Midbrain (tissue), 1 donor: ENCODE data around the gene HBE1.
"Not testable (repeated sequence)": the region's sequence is repeated elsewhere in the genome, so short reads cannot be mapped to it uniquely, and the experiment has no call there.

Experiments used
- DNase-seq: peaks from one replicate; lab custom pipeline; 2025; lab: John Stamatoyannopoulos, UW

The HBE1 gene

GRCh38 chr11:5269715-5270147, at the start of gene HBE1:
HBE1 (minus strand) TSS chr11:5269945; CDS start chr11:5269890, 55 bp downstream.
- DNase-seq: no peak

- DNase-seq: no peak
Measured at GRCh38 chr11:5317292-5317691, 47.5 kb upstream of the HBE1 start.

GRCh38 chr11:5313326-5314023, 43.7 kb upstream of the HBE1 start:
- not testable (repeated sequence) for DNase-seq

GRCh38 chr11:5310423-5310822, 40.7 kb upstream of the HBE1 start:
- DNase-seq: no peak

- no peak for DNase-seq
Measured at GRCh38 chr11:5307256-5308019, 37.7 kb upstream of the HBE1 start.

- DNase-seq: no peak
Measured at GRCh38 chr11:5304046-5304445, 34.3 kb upstream of the HBE1 start.

- DNase-seq: no peak
Measured at GRCh38 chr11:5303626-5304025, 33.9 kb upstream of the HBE1 start.

- no peak for DNase-seq
Measured at GRCh38 chr11:5301846-5302245, 32.1 kb upstream of the HBE1 start, which contains the start of gene OR51B4. OR51B4 (minus strand) TSS chr11:5301946; CDS start chr11:5301946, 0 bp downstream.

- no peak for DNase-seq
Measured at GRCh38 chr11:5300251-5300650, 30.5 kb upstream of the HBE1 start.

GRCh38 chr11:5298451-5298850, 28.7 kb upstream of the HBE1 start:
- no peak for DNase-seq

GRCh38 chr11:5297721-5298323, 28.1 kb upstream of the HBE1 start:
- DNase-seq: no peak

- not testable (repeated sequence) for DNase-seq
Measured at GRCh38 chr11:5294342-5294995, 24.7 kb upstream of the HBE1 start.

GRCh38 chr11:5293028-5293427, 23.3 kb upstream of the HBE1 start:
- DNase-seq: no peak

GRCh38 chr11:5291207-5291838, 21.6 kb upstream of the HBE1 start:
- DNase-seq: no peak

- DNase-seq: no peak
Measured at GRCh38 chr11:5290106-5290505, 20.4 kb upstream of the HBE1 start.

- no peak for DNase-seq
Measured at GRCh38 chr11:5289696-5290095, 20.0 kb upstream of the HBE1 start.

GRCh38 chr11:5288906-5289550, 19.3 kb upstream of the HBE1 start:
- DNase-seq: no peak

- DNase-seq: no peak
Measured at GRCh38 chr11:5288108-5288905, 18.6 kb upstream of the HBE1 start.

GRCh38 chr11:5286901-5287300, 17.2 kb upstream of the HBE1 start:
- no peak for DNase-seq

- no peak for DNase-seq
Measured at GRCh38 chr11:5286351-5286750, 16.6 kb upstream of the HBE1 start.
